OCI-LY7 (cell line): Measurements from ENCODE around the gene NABP2. TPM values are rescaled to one million over a fixed set of nuclear protein-coding genes. Genes with fewer than 3 reads are reported as not detected.

ENCODE experiments used
- BruUV-seq: library from RNA; stranded (reverse); fragments of 400-500 nt; replicated peaks from 2 replicates; lab custom pipeline; 2021; lab: Mats Ljungman, UMichigan
- CTCF ChIA-PET: fragments of 300-600 bp; sonication (Branson Sonifier 250); formaldehyde crosslinking; loops from one replicate; lab custom pipeline; 2022; ENCODE audit warnings: antibody characterized with exemption; ENCODE audit not compliant: unreplicated experiment; lab: Charles Lee
- POLR2A ChIA-PET: fragments of 300-600 bp; sonication (Branson Sonifier 250); formaldehyde crosslinking; loops from one replicate; lab custom pipeline; 2022; ENCODE audit warnings: antibody characterized with exemption; lab: Charles Lee
- DNase-seq: peaks from one replicate; pipeline ENCODE4 v3.0.0-alpha.2; 2015; ENCODE audit warnings: low spot score
- H2AFZ ChIP-seq: fragments of 200-600 bp; sonication (generic), shearing (Covaris generic); 2 replicates; pipeline ENCODE4 v1.6.1; 2014; ENCODE audit warnings: mild to moderate bottlenecking, antibody characterized with exemption, low read length, moderate library complexity
- H3K27ac ChIP-seq: fragments of 200-600 bp; sonication (generic); 2 replicates; pipeline ENCODE4 v1.5.1; 2014; ENCODE audit warnings: mixed run types, low read depth, mild to moderate bottlenecking, moderate library complexity, low read length, inconsistent platforms; ENCODE audit not compliant: poor library complexity, severe bottlenecking
- H3K36me3 ChIP-seq: fragments of 200-600 bp; sonication (generic); 2 replicates; pipeline ENCODE4 v1.6.1; 2014; ENCODE audit warnings: mild to moderate bottlenecking, antibody characterized with exemption, low read length, moderate library complexity, mixed read lengths; ENCODE audit not compliant: insufficient read depth
- H3K4me1 ChIP-seq: fragments of 200-600 bp; sonication (generic); 2 replicates; pipeline ENCODE4 v1.5.1; 2014; ENCODE audit warnings: mild to moderate bottlenecking, low read length; ENCODE audit not compliant: insufficient read depth, poor library complexity, severe bottlenecking
- H3K4me2 ChIP-seq: fragments of 200-600 bp; sonication (generic); 2 replicates; pipeline ENCODE4 v1.6.1; 2014; ENCODE audit warnings: mild to moderate bottlenecking, low read length
- H3K4me3 ChIP-seq: fragments of 200-600 bp; sonication (generic); 2 replicates; pipeline ENCODE4 v1.5.1; 2014; ENCODE audit warnings: mild to moderate bottlenecking, low read depth, low read length; ENCODE audit not compliant: poor library complexity, severe bottlenecking
- H3K79me2 ChIP-seq: fragments of 200-600 bp; sonication (generic); 2 replicates; pipeline ENCODE4 v1.6.1; 2016; ENCODE audit warnings: low read depth, mild to moderate bottlenecking, low read length, moderate library complexity, mixed read lengths; ENCODE audit not compliant: insufficient read depth
- H3K9me2 ChIP-seq: fragments of 200-600 bp; sonication (generic); 2 replicates; pipeline ENCODE4 v1.6.1; 2016; ENCODE audit warnings: mild to moderate bottlenecking, low read length, mixed read lengths; ENCODE audit not compliant: insufficient read depth
- H3K9me3 ChIP-seq: fragments of 200-600 bp; sonication (generic); 2 replicates; pipeline ENCODE4 v1.6.1; 2014; ENCODE audit warnings: mild to moderate bottlenecking, mixed run types, low read length, mixed read lengths
- H4K20me1 ChIP-seq: fragments of 200-600 bp; sonication (generic); 2 replicates; pipeline ENCODE4 v1.6.1; 2014; ENCODE audit warnings: mild to moderate bottlenecking, antibody characterized with exemption, low read length, moderate library complexity, mixed read lengths; ENCODE audit not compliant: insufficient read depth
- CTCF ChIP-seq: fragments of 200-600 bp; sonication (generic); conservative IDR thresholded peaks from 2 replicates; pipeline ENCODE4 v1.5.1; 2014; ENCODE audit warnings: mild to moderate bottlenecking, antibody characterized with exemption, low read length, moderate library complexity, mixed read lengths
- EZH2phosphoT487 ChIP-seq: fragments of 200-600 bp; sonication (generic); IDR thresholded peaks from 2 replicates; pipeline ENCODE4 v1.6.1; 2018; ENCODE audit warnings: low read depth, borderline replicate concordance, mild to moderate bottlenecking, mixed run types, antibody characterized with exemption, low read length, moderate library complexity, mixed read lengths
- intact Hi-C: fragments of 100-400 bp; cut with micrococcal nuclease; formaldehyde crosslinking; loops from one replicate; pipeline ENCODE4 v1.10.0; 2022; ENCODE audit not compliant: unreplicated experiment
- total RNA-seq, 2 experiments: library from RNA; depleted of rRNA in 1 of 2; stranded (reverse); fragments of >200 nt in 1 of 2; shearing (Covaris generic) in 1 of 2; gene quantifications; 2 replicates each; pipeline ENCODE4 v1.2.3, GENCODE V29; 2014 to 2022

The NABP2 gene
- total RNA-seq, 2 experiments from 2014 or later: 37.5 to 61.1 TPM

GRCh38 chr12:56212361-56212760 is 11.8 kb upstream of the NABP2 start:
- H3K9me3 ChIP-seq: no peaks in the 10 kb centered on the region

GRCh38 chr12:56213878-56214277 is 10.3 kb upstream of the NABP2 start:
- Histone ChIP-seq H3K4me3 (no peak overlapping the region), H3K79me2 (no peaks in the 10 kb centered on the region), H2AFZ (no peak overlapping the region), H3K27ac (no peak overlapping the region), H3K9me2 (no peaks in the 10 kb centered on the region), H3K9me3 (no peaks in the 10 kb centered on the region), H3K36me3 (peaks cover 73% of the 10 kb centered on the region), H4K20me1 (no peaks in the 10 kb centered on the region), H3K4me1 (no peaks in the 10 kb centered on the region), H3K4me2 (no peak overlapping the region)
- intact Hi-C loops: no loop called here
- CTCF ChIA-PET: interaction anchor here (0.9 kb wide), 1 partner anchor 11 kb away, joined by 3 read pairs; no protein-coding TSS in a partner anchor
- DNase-seq: no peak
- BruUV-seq: no TSS peak
- POLR2A ChIA-PET: interaction anchor here (0.6 to 0.7 kb wide), 2 partner anchors 85 to 306 kb away, joined by 3 to 4 read pairs; no protein-coding TSS in a partner anchor
- TF ChIP-seq CTCF (no peak), EZH2phosphoT487 (no peak)

More at GRCh38 chr12:56212361-56212760, 11.8 kb upstream of the NABP2 start:
- H3K79me2 ChIP-seq: no peaks in the 10 kb centered on the region
- H3K4me3 ChIP-seq: no peak overlapping the region
- no peaks in the 10 kb centered on the region for H3K9me2 ChIP-seq
- H3K4me1 ChIP-seq: peaks cover 14% of the 10 kb centered on the region
- no peak for TF ChIP-seq CTCF
- TF ChIP-seq EZH2phosphoT487: no peak
- intact Hi-C loops: no loop called here
- H2AFZ ChIP-seq: no peak overlapping the region
- peaks cover 83% of the 10 kb centered on the region for H3K36me3 ChIP-seq
- H4K20me1 ChIP-seq: no peaks in the 10 kb centered on the region
- ChIA-PET CTCF (no interaction called here), POLR2A (no interaction called here)
- BruUV-seq: no TSS peak
- DNase-seq: no peak
- no peak overlapping the region for H3K4me2 ChIP-seq
- no peak overlapping the region for H3K27ac ChIP-seq

- POLR2A ChIA-PET: interaction anchor here (0.6 to 1.5 kb wide), 6 partner anchors 9 to 1406 kb away, joined by 3 to 7 read pairs (median 4); no protein-coding TSS in a partner anchor
- peaks cover 13% of the 10 kb centered on the region for H3K4me1 ChIP-seq
- DNase-seq: no peak
- H2AFZ ChIP-seq: no peak overlapping the region
- peaks cover 50% of the 10 kb centered on the region for H3K36me3 ChIP-seq
- no peak for TF ChIP-seq EZH2phosphoT487
- TF ChIP-seq CTCF: no peak
- no peak overlapping the region for H3K27ac ChIP-seq
- intact Hi-C loops: no loop called here
- CTCF ChIA-PET: interaction anchor here (0.6 kb wide), 2 partner anchors 10 to 41 kb away, joined by 3 read pairs; no protein-coding TSS in a partner anchor
- H4K20me1 ChIP-seq: no peaks in the 10 kb centered on the region
- no peak overlapping the region for H3K4me2 ChIP-seq
- no peaks in the 10 kb centered on the region for H3K9me2 ChIP-seq
- H3K9me3 ChIP-seq: no peaks in the 10 kb centered on the region
- no TSS peak for BruUV-seq
- H3K79me2 ChIP-seq: peaks cover 15% of the 10 kb centered on the region; the same call in 1 of the 2 replicates
- H3K4me3 ChIP-seq: no peak overlapping the region
Observed at GRCh38 chr12:56216461-56216860, 7.7 kb upstream of the NABP2 start.
